ENCODE results near the gene PLEKHA5.

- TF ChIP-seq, protein P1, sequence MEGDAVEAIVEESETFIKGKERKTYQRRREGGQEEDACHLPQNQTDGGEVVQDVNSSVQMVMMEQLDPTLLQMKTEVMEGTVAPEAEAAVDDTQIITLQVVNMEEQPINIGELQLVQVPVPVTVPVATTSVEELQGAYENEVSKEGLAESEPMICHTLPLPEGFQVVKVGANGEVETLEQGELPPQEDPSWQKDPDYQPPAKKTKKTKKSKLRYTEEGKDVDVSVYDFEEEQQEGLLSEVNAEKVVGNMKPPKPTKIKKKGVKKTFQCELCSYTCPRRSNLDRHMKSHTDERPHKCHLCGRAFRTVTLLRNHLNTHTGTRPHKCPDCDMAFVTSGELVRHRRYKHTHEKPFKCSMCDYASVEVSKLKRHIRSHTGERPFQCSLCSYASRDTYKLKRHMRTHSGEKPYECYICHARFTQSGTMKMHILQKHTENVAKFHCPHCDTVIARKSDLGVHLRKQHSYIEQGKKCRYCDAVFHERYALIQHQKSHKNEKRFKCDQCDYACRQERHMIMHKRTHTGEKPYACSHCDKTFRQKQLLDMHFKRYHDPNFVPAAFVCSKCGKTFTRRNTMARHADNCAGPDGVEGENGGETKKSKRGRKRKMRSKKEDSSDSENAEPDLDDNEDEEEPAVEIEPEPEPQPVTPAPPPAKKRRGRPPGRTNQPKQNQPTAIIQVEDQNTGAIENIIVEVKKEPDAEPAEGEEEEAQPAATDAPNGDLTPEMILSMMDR (conservative IDR thresholded peaks at IDR 0.05; ENCODE audit: low read depth in 2 of 2) = no peak
- TF ChIP-seq NANOG (IDR thresholded peaks at IDR 0.05; ENCODE audit: borderline replicate concordance) (peak; percentile 54; the same call in 1 of the 2 replicates), POLR2AphosphoS5 (IDR thresholded peaks at IDR 0.05; ENCODE audit: low read depth) (no peak)
These were observed 281.2 kb downstream of the PLEKHA5 start for GRCh38 chr12:19410629-19411185.

All from GM23338 (cell line).